ENCODE data around the gene HIKESHI.
A peak's percentile ranks its signal among the peaks of the same experiment; 100 is the strongest.
"Not testable (repeated sequence)": the region's sequence is repeated elsewhere in the genome, so short reads cannot be mapped to it uniquely, and the experiment has no call there.

The HIKESHI gene, protein sequence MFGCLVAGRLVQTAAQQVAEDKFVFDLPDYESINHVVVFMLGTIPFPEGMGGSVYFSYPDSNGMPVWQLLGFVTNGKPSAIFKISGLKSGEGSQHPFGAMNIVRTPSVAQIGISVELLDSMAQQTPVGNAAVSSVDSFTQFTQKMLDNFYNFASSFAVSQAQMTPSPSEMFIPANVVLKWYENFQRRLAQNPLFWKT

DNA sequence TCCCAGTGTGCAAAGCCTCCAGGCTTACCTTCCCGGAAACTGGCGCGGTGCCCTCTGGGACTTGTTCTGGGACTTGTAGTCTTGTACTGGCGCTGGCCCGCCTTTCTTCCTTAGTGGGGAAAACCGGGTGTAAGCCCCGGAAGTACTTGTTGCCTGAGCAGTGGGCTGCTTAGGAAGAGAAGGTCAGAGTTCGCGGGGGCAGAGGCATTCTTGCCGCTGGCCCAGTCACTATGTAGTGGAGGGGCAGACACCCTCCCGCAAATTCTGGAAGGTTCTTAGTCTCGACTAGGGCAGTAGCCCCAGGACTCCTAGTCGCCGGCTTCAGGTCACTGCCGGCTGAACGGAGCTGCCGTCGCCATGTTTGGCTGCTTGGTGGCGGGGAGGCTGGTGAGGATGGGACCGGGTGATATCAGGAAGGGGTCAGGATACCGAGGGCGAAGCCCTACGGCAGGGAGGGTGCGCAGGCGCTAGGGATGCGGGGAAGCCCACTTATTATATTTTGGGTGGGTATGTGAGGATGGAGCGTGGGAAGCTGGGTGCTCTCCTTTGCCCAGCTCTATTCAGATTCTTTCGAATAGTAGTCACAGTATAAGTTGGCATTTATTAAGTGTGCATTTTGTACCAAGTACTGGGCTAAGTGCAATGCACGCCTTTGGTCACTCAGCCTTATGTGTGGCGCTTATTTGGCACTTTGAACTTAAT, at the start of gene HIKESHI:
HIKESHI (plus strand) TSS at position 149 of the 702 bp plus-strand sequence; CDS start at position 358, 209 bp downstream.
- peak; percentile 90 for DNase-seq (ENCODE audit: low spot score)

DNA sequence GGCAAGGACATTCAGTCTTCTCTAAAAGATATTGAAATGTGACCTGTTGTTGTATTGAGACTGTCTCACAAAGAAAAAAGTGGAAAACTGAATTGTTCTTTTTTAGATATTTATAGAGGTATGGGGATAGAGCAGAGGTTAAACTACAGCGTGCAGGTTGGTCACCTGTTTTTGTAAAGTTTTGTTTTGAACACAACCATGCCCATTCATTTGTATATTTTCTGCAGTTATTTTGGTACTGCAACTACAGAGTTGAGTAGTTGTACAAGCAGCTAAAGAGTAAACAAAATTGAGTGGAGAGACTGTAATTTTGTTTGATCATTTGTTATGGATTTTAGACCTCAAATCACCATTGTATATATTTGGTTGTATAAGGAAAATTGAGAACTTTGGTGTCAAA, 46.1 kb upstream of the HIKESHI start:
- no peak for DNase-seq (ENCODE audit: low spot score)

DNA sequence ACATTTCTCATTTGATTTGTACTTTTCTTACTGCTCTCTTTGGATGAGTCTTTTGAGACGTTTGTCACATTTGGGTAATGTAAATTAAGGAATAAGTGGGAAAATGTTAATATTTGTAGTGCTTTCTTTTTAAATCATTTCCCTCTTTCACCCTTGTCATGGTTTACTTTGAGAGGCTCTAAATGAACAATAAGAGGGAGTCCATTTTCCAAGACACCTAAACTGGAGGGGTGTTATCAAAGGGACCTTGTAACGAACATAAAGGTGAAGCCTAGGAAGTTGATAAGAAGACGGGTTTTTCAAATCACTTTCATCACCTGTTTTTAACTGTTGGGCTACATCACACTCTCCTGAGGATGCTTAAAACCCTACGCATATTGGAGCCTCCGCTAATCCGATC, 45.4 kb upstream of the HIKESHI start:
- DNase-seq (ENCODE audit: low spot score): no peak

DNA sequence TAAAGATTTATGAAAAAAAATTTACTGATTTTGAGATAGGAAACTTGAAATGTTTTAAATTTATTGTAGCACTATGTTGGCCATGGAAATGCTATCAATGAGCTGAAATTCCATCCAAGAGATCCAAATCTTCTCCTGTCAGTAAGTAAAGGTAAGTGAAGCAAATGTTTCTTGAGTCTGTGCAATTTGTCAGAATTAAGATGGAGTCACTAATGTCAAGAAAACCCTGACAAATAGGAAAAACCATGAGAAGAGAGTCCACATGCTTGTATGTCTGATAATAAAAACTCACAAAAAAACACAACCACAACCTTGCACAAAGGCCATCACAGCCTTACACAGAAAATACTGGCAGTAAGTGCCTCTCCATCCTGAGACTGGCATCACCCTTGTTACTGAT, 44.6 kb upstream of the HIKESHI start:
- no peak for DNase-seq (ENCODE audit: low spot score)

DNA sequence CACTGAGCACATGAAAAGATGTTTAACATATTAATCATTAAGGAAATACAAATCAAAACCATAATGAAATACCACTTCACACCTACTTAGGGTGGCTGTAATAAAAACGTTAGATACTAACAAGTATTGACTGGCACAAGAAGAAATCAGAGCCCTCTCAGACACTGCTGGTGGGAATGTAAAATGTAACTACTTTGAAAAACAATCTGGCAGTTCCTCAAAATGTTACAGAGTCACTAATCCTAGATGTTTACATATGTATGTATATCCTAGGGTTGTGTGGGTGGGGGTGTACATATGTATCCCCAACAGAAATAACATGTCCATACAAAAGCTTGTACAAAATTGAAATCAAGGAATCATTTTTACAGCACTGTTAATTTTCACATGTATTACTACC, 42.3 kb upstream of the HIKESHI start:
- no peak for DNase-seq (ENCODE audit: low spot score)

DNA sequence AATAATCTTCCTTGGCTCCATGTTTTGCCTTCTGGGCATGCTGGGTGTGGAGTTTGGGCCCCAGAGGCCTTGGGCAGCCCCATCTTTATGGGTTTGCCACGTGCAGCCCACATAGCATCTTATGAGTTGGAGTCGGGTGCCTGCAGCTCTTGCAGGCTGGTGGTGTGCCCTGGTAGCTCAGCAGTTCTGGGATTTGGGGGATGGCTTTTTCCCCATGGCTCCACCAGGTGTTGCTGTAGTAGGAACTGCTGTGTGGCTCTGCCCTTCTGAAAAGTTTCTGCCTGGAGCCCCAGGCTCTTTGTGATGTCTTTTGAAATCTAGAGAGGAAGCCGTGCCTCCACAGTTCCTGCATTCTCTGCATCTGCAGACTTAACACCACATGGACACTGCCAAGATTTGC, 40.7 kb upstream of the HIKESHI start:
- DNase-seq (ENCODE audit: low spot score): no peak

DNA sequence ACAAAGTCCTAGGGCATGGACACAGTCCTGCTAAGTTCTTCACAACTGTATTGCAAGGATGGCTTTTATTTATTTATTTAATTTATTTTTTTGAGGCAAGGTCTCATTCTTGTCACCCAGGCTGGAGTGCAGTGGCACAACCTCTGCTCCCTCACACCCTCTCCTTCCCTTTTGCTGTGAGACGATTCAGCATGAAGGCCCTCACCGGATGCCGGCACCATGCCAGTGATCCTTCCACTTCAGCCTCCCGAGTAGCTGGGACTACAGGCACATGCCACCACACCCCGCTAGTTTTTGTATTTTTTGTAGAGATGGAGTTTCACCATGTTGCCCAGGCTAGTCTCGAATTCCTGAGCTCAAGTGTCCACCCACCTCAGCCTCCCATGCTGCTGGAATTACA, 39.7 kb upstream of the HIKESHI start:
- DNase-seq (ENCODE audit: low spot score): no peak

DNA sequence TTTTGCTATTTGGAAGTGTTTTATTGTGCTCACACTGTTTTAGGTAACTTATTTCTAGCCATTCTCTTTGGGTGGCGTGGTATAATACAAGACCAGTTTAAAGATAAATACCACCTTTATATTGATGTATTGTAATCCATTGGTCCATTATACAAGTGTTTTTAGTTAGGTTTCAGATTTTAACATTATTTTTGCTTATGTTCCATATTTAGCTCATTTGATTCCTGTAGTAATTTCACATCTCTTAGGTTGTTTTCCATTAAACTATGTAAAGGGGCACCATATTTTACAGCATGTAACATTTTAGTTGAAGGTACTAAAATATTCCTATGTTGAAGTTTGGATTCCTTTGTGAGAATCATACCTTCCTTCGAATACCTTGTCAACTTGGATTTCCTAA, 37.4 kb upstream of the HIKESHI start:
- no peak for DNase-seq (ENCODE audit: low spot score)

DNA sequence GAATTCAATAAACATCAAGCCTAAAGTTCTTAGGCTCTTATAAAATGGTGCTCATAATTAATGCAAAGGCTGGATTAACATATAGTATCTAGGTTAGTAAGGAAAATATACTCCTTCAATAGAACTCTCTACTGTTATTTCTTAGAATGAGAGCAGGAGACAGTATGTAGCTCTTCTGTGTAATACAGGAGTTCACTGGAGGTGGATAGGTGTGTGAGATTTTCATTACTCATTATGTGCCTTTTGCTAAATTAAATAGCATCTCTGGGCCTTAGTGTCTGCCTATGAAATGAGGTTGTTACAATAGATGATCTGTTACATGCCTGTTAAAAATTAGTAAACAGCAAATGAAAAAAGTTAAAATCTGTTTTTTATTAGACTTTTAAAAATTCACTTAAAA, 36.8 kb upstream of the HIKESHI start:
- no peak for DNase-seq (ENCODE audit: low spot score)

DNA sequence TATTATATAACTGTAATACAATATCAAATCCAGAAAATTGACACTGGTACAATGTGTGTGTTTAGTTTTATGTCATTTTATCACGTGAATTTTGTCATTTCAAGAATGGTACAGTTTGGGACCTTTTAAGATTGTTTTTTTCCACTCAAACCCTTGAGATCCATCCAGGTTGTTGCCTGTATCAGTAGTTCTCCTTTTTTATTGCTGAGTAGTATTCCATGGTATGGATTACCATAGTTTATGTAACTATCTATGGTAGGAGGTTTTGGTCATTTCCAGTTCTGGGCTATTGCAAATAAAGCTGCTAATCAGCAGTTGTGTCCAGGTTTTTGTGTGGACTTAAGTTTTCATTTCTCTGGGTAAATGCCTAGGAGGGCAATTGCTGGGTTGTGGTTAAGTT, 32.4 kb upstream of the HIKESHI start:
- no peak for DNase-seq (ENCODE audit: low spot score)

DNA sequence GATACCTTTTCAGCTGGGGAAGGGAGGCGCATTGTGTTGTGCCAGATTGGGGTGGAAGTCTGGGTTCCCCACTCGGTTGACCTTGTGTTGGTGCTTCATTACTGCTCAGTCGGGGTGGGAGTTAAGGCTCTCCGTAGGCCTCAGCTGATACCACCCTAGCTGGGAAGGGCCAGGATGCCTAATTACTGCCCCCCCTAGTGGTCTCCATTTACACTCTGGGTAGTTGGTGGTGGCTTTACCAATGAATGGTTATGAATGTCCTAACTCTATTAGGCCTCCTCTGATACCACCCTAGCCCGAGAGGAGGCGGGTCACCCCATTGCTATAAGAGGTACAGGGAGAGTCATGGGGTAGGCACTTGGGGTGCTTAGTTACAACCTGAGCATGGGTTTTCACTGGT, 27.5 kb upstream of the HIKESHI start:
- DNase-seq (ENCODE audit: low spot score): no peak

DNA sequence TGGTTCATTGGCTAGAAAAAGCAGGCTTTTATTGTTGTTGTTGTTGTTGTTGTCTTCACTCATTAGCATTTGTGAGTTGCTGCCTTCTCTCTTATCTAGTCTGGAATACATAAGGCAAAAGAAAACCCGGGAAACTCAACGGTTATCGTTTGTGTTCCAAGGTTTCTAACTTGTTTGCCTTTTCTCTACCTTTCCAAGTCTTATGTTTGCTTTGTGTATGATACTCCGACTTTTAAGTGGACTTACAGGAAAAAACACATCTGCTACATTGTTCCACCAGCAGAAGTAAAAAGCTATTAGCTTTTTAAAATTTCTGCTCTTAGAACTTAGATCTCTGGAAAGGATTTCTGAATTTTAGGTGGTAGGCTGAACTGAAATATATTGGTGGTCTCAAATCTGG, 27.0 kb upstream of the HIKESHI start:
- DNase-seq (ENCODE audit: low spot score): no peak

DNA sequence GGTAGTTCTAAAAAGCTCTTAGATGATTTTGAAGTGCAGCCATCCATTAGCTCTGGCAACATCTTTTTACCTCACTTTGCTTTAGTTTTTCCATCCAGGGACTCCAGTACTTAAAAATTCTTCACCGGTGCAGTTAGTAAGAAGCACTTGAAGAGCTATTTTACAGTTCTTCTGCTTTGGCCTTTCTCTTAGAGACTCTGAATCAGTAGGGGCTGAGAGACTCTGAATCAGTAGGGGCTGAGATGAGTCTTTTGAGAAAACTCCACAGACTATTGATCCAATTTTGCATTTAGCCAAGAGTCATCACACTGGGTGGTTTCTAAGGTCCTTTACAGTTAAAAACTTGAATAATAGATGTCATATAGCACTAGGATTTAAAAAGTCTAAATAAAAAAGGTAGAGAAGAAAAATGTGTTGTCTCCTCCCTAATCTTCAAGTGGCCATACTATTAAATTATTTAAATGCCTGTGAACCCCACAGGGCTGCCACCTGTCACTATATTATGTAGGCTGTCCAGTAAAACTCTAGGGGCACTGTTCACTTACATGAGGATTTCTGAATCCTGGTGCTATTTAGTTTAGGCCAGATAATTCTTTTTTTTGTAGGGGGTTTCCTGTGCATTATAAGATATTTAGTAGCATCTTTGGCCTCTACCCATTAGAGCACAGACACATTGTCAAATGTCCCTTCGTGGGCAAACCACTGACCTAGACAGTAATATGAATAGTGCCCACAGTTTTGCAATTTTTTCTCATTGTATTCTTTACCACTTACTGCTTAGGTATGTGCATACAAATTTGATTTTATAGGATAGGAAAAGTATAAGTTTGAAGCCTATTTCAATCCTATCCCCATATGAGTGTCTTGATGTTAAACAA, 26.3 kb upstream of the HIKESHI start:
- no peak for DNase-seq (ENCODE audit: low spot score)

DNA sequence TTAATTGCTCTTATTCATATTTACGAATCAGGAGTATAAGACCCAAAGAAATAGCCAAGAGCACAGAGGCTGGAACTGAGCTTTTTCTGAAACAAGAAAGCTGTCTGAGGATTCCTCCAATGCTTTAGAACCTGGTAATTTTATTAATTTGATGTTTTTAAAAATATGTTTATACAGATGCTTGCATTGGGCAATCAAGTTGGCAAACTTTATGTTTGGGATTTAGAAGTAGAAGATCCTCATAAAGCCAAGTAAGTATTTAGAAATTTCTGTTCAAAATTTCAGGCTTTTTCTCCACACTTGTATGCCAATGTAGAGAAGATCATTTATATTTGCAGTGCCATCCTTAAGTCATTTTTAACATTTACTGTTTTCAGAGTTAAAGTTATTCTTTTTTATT, 24.3 kb upstream of the HIKESHI start:
- no peak for DNase-seq (ENCODE audit: low spot score)

DNA sequence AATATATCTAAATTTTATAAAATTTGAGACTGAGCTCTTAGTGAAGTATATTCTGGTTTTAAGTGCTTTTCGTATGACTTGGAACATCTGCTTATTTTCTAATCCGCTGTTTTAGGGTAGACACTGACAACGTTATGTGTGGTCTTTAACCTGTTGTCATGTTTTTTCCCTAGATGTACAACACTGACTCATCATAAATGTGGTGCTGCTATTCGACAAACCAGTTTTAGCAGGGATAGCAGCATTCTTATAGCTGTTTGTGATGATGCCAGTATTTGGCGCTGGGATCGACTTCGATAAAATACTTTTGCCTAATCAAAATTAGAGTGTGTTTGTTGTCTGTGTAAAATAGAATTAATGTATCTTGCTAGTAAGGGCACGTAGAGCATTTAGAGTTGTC, 23.8 kb upstream of the HIKESHI start:
- no peak for DNase-seq (ENCODE audit: low spot score)

DNA sequence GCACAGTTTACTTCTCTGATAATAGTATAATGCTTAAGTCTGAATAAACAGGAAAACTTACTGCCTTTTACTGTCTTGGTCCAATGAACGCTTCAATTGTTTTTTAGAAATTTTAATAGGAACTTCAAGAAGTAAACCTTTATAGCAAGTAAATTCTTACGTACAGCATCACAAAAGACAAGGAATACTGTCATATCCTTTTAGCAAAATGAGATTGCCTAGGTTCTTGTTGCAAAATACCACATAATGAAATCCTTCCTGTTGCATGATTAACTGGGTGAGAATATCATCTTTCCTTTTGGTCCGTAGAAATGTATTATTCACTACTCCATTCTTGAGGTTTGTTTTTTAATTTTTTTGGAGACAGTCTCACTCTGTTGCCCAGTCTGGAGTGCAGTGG, 22.3 kb upstream of the HIKESHI start:
- no peak for DNase-seq (ENCODE audit: low spot score)

DNA sequence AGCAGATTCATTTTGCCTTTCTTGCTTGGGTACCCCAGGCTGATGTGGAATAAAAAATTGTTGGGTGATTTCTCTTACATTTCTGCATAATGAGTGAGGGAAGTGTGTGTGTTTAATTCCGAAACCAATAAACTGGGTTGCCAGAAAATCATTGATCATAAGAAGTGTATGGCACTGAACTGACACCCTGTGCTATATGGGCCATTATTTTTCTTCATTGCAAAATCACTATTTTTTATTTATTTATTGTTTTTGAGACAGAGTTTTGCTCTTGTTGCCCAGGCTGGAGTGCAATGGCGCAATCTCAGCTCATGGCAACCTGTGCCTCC, 14.6 kb upstream of the HIKESHI start:
- no peak for DNase-seq (ENCODE audit: low spot score)

DNA sequence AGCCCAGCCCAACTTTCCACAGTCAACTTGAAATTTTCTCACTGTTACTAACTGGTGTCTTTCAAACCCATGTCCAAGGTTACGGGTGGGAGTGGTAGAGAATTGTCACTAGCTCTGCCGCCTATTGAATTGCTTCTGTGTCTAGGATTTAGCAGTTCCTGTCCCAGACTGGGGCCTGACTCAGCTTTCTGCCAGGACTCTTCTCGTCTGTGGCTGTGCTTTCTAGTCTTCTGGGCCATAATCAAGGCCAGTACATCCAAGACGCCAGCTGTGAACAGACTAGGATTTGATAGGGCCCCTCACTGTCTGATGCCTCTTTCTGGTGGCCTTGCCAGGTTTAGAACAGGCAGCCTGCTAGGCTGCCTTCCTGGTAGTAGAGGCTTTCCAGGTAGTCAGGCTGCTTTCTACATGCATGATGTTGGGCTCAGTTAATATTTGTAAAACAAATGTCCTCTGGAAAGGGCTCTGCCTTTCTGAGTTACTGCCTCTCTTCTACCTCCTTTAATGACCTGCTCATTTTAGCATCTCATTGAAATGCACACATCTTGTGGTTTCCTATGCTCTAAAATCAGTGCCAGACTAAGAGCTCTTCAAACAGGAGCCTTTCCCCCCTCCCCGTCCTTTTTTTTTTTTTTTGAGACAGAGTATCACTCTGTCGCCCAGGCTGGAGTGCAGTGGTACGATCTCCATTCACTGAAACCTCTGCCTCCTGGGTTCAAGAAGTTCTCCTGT, 13.1 kb upstream of the HIKESHI start:
- DNase-seq (ENCODE audit: low spot score): no peak

DNA sequence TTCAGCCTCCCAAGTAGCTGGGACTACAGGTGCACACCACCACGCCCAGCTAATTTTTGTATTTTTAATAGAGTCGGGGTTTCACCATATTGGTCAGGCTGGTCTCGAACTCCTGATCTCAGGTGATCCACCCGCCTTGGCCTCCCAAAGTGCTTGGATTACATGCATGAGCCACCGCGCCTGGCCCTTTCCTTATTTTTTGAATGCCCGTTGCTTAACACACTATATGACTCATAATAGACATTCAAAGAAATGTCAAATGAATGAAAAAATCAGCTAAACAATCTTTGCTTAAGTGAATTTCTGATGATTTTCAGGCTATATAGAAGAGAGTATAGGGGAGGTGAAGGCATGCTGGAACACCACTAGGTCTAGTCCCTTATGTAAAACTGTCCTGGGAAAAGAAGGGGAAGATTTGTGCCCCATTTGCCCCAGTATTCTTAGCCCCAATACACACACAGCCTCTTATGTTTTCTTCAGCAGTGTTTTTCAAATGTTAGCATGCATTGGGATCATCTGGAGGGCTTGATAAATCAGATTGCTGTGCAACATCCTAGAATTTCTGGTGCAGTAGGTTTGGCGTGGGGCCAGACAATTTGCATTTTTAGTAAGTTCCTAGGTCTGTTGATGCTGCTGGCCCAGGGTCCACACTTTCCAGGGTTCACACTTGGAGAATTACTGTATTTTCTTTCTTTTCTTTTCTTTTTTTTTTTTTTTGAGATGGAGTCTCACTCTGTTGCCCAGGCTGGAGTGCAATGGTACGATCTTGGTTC, 12.3 kb upstream of the HIKESHI start:
- not testable (repeated sequence) for DNase-seq (ENCODE audit: low spot score)

DNA sequence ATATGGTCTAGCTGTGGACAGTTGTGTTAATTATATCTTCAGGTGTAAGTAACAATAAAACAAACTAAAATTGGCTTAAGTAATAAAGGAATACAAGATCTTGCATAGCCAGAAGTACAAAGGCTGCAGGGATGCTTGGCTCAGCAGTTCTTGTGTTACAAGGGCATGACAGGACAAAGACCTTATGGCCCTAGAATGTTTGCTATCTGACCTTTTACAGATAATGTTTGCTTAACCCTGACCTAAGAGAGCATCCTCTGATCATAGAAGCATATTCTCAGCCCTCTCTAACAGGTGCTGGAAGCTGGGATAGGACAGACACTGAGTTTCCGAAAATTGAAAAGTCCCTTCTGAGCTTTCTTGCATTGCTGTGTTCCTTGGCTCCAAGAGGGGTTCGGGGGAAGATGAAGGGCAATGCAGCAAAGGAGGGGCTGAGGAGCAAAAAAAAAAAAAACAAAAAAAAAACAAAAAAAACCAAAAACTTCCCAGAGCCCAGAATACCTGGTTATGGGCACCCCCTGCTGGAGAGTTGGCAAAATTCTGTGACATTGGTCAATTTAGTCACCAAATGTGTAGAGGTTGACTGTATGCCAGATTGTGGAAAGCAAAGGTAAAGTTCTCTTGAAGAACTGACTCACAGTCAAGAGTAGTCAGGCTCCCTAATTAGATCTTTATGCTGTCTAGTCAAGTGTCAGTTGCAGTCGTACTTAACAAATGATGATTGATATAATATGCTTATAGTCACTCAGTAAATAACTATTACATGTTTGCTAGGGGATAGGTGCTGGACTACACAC, 10.4 kb upstream of the HIKESHI start:
- DNase-seq (ENCODE audit: low spot score): peak; percentile 59

All from AG08396 (cell line).